H9 (cell line): ENCODE results near the gene FLOT2. TPM values are rescaled to one million over a fixed set of nuclear protein-coding genes. Genes with fewer than 3 reads are reported as not detected.

Source experiments
- DNase-seq: peaks from one replicate; pipeline ENCODE4 v3.0.0-alpha.2; 2017
- H2AFZ ChIP-seq: one replicate; pipeline ENCODE4 v1.6.1; 2013; ENCODE audit warnings: mild to moderate bottlenecking, low read length, control low read depth, moderate library complexity
- H2AK5ac ChIP-seq: 2 replicates; pipeline ENCODE4 v1.6.1; 2013; ENCODE audit warnings: low read length, control low read depth, mixed read lengths; ENCODE audit not compliant: insufficient read length
- H2BK120ac ChIP-seq: one replicate; pipeline ENCODE4 v1.6.1; 2013; ENCODE audit warnings: low read depth, mild to moderate bottlenecking, low read length, control low read depth, inconsistent platforms; ENCODE audit not compliant: poor library complexity, severe bottlenecking
- H2BK12ac ChIP-seq: 2 replicates; pipeline ENCODE4 v1.6.1; 2013; ENCODE audit warnings: low read length, control low read depth, mixed read lengths, low read depth; ENCODE audit not compliant: insufficient read length
- H2BK15ac ChIP-seq: 2 replicates; pipeline ENCODE4 v1.6.1; 2013; ENCODE audit warnings: low read depth, low read length, control low read depth
- H2BK20ac ChIP-seq: one replicate; pipeline ENCODE4 v1.6.1; 2013; ENCODE audit warnings: low read depth, mild to moderate bottlenecking, low read length, control low read depth, inconsistent platforms; ENCODE audit not compliant: poor library complexity, severe bottlenecking
- H2BK5ac ChIP-seq: 2 replicates; pipeline ENCODE4 v1.6.1; 2013; ENCODE audit warnings: low read length, control low read depth, mixed read lengths; ENCODE audit not compliant: insufficient read length
- H3K14ac ChIP-seq: 2 replicates; pipeline ENCODE4 v1.6.1; 2013; ENCODE audit warnings: low read length, control low read depth; ENCODE audit not compliant: insufficient read depth
- H3K18ac ChIP-seq: 2 replicates; pipeline ENCODE4 v1.6.1; 2013; ENCODE audit warnings: low read depth, mild to moderate bottlenecking, mixed read lengths, low read length, control low read depth; ENCODE audit not compliant: insufficient read length
- H3K23ac ChIP-seq: 2 replicates; pipeline ENCODE4 v1.6.1; 2013; ENCODE audit warnings: low read length, control low read depth, mixed read lengths, low read depth; ENCODE audit not compliant: insufficient read length
- H3K23me2 ChIP-seq: 2 replicates; pipeline ENCODE4 v1.6.1; 2013; ENCODE audit warnings: low read depth, mild to moderate bottlenecking, mixed read lengths, low read length, control low read depth; ENCODE audit not compliant: insufficient read length, poor library complexity, severe bottlenecking
- H3K27ac ChIP-seq: 2 replicates; pipeline ENCODE4 v1.5.1; 2013; ENCODE audit warnings: low read length, control low read depth, mixed read lengths, low read depth; ENCODE audit not compliant: insufficient read length
- H3K27me3 ChIP-seq: 2 replicates; pipeline ENCODE4 v1.6.1; 2013; ENCODE audit warnings: low read length, control low read depth, inconsistent platforms; ENCODE audit not compliant: insufficient read depth
- H3K4ac ChIP-seq: 2 replicates; pipeline ENCODE4 v1.6.1; 2013; ENCODE audit warnings: low read depth, mild to moderate bottlenecking, control low read depth, inconsistent platforms, low read length, moderate library complexity
- H3K4me1 ChIP-seq: 2 replicates; pipeline ENCODE4 v1.6.1; 2013; ENCODE audit warnings: low read length, control low read depth, inconsistent platforms; ENCODE audit not compliant: insufficient read depth
- H3K4me2 ChIP-seq: 2 replicates; pipeline ENCODE4 v1.6.1; 2013; ENCODE audit warnings: low read length, control low read depth, mixed read lengths; ENCODE audit not compliant: insufficient read length, insufficient read depth
- H3K56ac ChIP-seq: 2 replicates; pipeline ENCODE4 v1.6.1; 2013; ENCODE audit warnings: low read depth, mild to moderate bottlenecking, mixed read lengths, low read length, control low read depth; ENCODE audit not compliant: insufficient read length
- H3K79me1 ChIP-seq: 2 replicates; pipeline ENCODE4 v1.6.1; 2013; ENCODE audit warnings: low read depth, mild to moderate bottlenecking, moderate library complexity, low read length, control low read depth, inconsistent platforms; ENCODE audit not compliant: insufficient read depth, poor library complexity, severe bottlenecking
- H3K79me2 ChIP-seq: 2 replicates; pipeline ENCODE4 v1.6.1; 2013; ENCODE audit warnings: low read length, control low read depth, inconsistent platforms; ENCODE audit not compliant: insufficient read depth
- H3K9ac ChIP-seq: 2 replicates; pipeline ENCODE4 v1.6.1; 2013; ENCODE audit warnings: low read length, control low read depth, mixed read lengths; ENCODE audit not compliant: insufficient read length; ENCODE audit errors: extremely low read depth
- H3K9me3 ChIP-seq: one replicate; pipeline ENCODE4 v1.6.1; 2013; ENCODE audit warnings: low read depth, low read length, inconsistent platforms; ENCODE audit not compliant: control insufficient read depth
- H3T11ph ChIP-seq: one replicate; pipeline ENCODE4 v1.6.1; 2013; ENCODE audit warnings: mild to moderate bottlenecking, low read length, control low read depth, inconsistent platforms
- H4K20me1 ChIP-seq: one replicate; pipeline ENCODE4 v1.6.1; 2013; ENCODE audit not compliant: control insufficient read depth, insufficient read length, insufficient read depth
- H4K5ac ChIP-seq: 2 replicates; pipeline ENCODE4 v1.6.1; 2013; ENCODE audit warnings: low read depth, mild to moderate bottlenecking, mixed read lengths, low read length, control low read depth; ENCODE audit not compliant: insufficient read length
- H4K8ac ChIP-seq: replicated peaks from 2 replicates; pipeline ENCODE4 v1.6.1; 2013; ENCODE audit warnings: low read length, control low read depth, mixed read lengths, low read depth; ENCODE audit not compliant: insufficient read length
- H4K91ac ChIP-seq: 2 replicates; pipeline ENCODE4 v1.6.1; 2013; ENCODE audit warnings: low read depth, mild to moderate bottlenecking, moderate library complexity, mixed read lengths, low read length, control low read depth; ENCODE audit not compliant: insufficient read length
- H3K27ac Mint-ChIP-seq, 3 experiments: 2 replicates in 2 of 3; 3 replicates in 1 of 3; pipeline ENCODE4 v1.8.0; 2020 to 2021; ENCODE audit warnings: mixed read lengths in 3 of 3, mild to moderate bottlenecking in 1 of 3, moderate library complexity in 1 of 3
- H3K27me3 Mint-ChIP-seq: 2 replicates; pipeline ENCODE4 v1.8.0; 2021; ENCODE audit warnings: low read depth, mild to moderate bottlenecking, moderate library complexity, mixed read lengths
- H3K36me3 Mint-ChIP-seq, 3 experiments: 2 replicates in 2 of 3; 3 replicates in 1 of 3; pipeline ENCODE4 v1.8.0; 2020 to 2021; ENCODE audit warnings: low read depth in 3 of 3, mixed read lengths in 3 of 3; ENCODE audit not compliant: insufficient read depth in 1 of 3
- H3K4me1 Mint-ChIP-seq, 2 experiments: 2 replicates each; pipeline ENCODE4 v1.8.0; 2020; ENCODE audit warnings: mixed read lengths in 2 of 2
- H3K4me3 Mint-ChIP-seq, 2 experiments: 2 replicates in 1 of 2; 3 replicates in 1 of 2; pipeline ENCODE4 v1.8.0; 2020 to 2021; ENCODE audit warnings: mild to moderate bottlenecking in 2 of 2, mixed read lengths in 2 of 2, moderate library complexity in 1 of 2
- H3K9me3 Mint-ChIP-seq, 2 experiments: 2 replicates in 1 of 2; 3 replicates in 1 of 2; pipeline ENCODE4 v1.8.0; 2020; ENCODE audit warnings: mild to moderate bottlenecking in 2 of 2, mixed read lengths in 2 of 2, moderate library complexity in 1 of 2
- CTCF ChIP-seq: fragments of 200-600 bp; sonication (generic); conservative IDR thresholded peaks from 3 replicates; pipeline ENCODE4 v1.8.0; 2021; ENCODE audit warnings: antibody characterized with exemption, mild to moderate bottlenecking
- WGBS: extraction: QIAGEN DNeasy Blood & Tissue Kit; methylation state at CpG from one replicate; pipeline ENCODE4 v1.1.7; 2013; ENCODE audit warnings: missing lambda C conversion rate, low lambda C conversion rate, mixed read lengths; ENCODE audit not compliant: insufficient read length; ENCODE audit errors: extremely low coverage; 5-methylcytosine and 5-hydroxymethylcytosine counted together
- total RNA-seq: library from RNA; stranded (reverse); gene quantifications from 2 replicates; pipeline ENCODE4 v1.2.1, GENCODE V29; 2021

FLOT2 gene
- total RNA-seq, 1 experiment from 2014 or later, result 173 TPM

DNA sequence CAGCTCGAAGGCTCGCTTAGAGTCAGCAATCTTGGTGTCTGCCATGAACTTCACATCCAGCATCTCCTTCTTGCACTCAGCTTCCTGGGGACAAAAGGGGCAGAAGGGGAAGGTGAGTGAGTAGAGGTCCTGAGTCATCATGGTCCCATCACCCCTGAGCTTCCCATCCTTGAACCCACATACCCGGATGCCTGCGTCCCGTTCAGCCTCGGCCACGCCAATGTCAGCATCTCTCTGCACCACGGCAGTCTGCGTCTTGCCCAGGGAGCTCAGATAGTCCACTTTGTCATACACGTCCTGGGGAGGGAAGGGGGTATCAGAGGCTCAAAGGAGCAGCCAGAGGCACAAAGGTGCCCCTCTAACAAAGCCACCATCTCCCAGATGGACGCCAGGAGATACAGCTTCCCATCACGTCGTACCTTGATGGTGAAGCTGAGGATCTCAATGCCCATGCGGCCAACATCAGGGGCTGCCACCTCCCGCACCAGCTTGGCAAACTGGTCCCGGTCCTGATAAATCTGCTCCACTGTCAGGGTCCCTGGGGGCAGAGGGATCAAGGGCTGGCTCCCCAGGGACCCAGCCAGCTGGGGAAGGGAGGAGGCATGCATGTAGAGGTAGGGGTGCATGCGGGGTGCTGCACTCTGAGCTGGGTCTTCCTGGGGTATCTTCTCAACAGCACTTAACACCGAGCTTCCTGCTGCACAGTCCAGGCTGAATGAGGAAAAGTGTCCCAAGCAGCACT, 15.2 kb downstream of the FLOT2 start:
- H3K9ac ChIP-seq, result no peak overlapping the region
- H3T11ph ChIP-seq, result no peak overlapping the region
- no peaks in the 10 kb centered on the region for H3K23me2 ChIP-seq
- peak overlapping the region; percentile 7 for H2BK5ac ChIP-seq
- no peaks in the 10 kb centered on the region for H3K9me3 ChIP-seq
- H4K8ac ChIP-seq, result no peak overlapping the region
- H3K23ac ChIP-seq, result no peak overlapping the region
- no peaks in the 10 kb centered on the region for H3K79me2 ChIP-seq
- Mint-ChIP-seq H3K9me3 (peaks cover 2 to 4% of the 10 kb centered on the region in 2 experiments; a peak in 3 of 5 replicates), H3K27ac (0 out of 7 replicates have a peak overlapping the region, but pooled peaks of 1 of the 3 experiments have one; percentile 57), H3K4me1 (peaks cover 6 to 10% of the 10 kb centered on the region in 2 experiments), H3K36me3 (peaks cover 28 to 70% (median 65%) of the 10 kb centered on the region in 3 experiments; a peak in 6 of 7 replicates), H3K4me3 (no peak overlapping the region), H3K27me3 (no peaks in the 10 kb centered on the region)
- H3K4me2 ChIP-seq, result no peak overlapping the region
- no peak overlapping the region for H2BK12ac ChIP-seq
- H3K4me1 ChIP-seq, result no peaks in the 10 kb centered on the region
- no peak overlapping the region for H4K91ac ChIP-seq
- no peak overlapping the region for H2AFZ ChIP-seq
- H3K4ac ChIP-seq, result no peak overlapping the region
- no peaks in the 10 kb centered on the region for H3K27me3 ChIP-seq
- H3K79me1 ChIP-seq, result no peaks in the 10 kb centered on the region
- H2BK120ac ChIP-seq, result no peak overlapping the region
- no peak for TF ChIP-seq CTCF
- no peak overlapping the region for H4K5ac ChIP-seq
- no peak overlapping the region for H2AK5ac ChIP-seq
- H3K14ac ChIP-seq, result no peak overlapping the region; the same call in 1 of the 2 replicates
- H3K56ac ChIP-seq, result no peak overlapping the region
- no peaks in the 10 kb centered on the region for H4K20me1 ChIP-seq
- no peak for DNase-seq
- WGBS, result no CpG with 5 or more reads among the region's 18 CpGs
- no peak overlapping the region for H2BK20ac ChIP-seq
- no peak overlapping the region for H2BK15ac ChIP-seq
- H3K27ac ChIP-seq, result no peak overlapping the region
- H3K18ac ChIP-seq, result no peak overlapping the region
